ENCODE measurements around the gene GMDS. TPM values are rescaled to one million over a fixed set of nuclear protein-coding genes. Genes with fewer than 3 reads are reported as not detected.

The GMDS gene
- total and polyA plus RNA-seq, 2 of the 4 experiments (the other 2 are of a cell fraction): 7.3 to 21.9 TPM

DNA sequence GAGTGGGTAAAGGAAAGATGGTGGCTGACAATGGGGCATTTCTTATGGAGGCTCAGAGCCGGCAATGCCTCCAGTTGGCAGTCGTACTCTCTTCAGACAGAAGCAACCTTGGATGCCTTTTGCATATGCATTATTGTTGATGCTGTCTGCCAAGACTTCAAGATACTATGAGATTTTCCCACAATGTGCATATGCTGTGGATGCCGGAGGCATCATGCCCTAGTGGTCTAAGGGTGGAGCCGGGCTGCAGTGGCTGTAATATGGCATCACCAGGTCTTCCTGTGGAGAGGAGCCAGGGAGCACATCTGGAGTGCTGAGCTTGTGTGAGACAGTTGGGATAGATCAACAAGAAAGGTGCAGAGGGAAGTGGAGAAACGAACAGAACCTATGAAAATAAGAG, 530.8 kb downstream of the GMDS start:
- Histone ChIP-seq H3K27me3 (ENCODE audit: control insufficient read depth, insufficient read depth, low read length) (no peaks in the 10 kb centered on the region), H2BK20ac (ENCODE audit: low read depth, low read length) (no peak overlapping the region), H3K4me3 (ENCODE audit: insufficient read depth, low read depth, low read length) (no peak overlapping the region), H2BK120ac (ENCODE audit: low read depth, low read length) (no peak overlapping the region), H2AK9ac (replicated peaks; ENCODE audit: low read depth, low read length, poor library complexity) (no peak overlapping the region), H3K27ac (ENCODE audit: insufficient read depth, low read length) (no peak overlapping the region), H3K79me1 (ENCODE audit: low read depth in 1 of 2, low read length in 2 of 2) (no peaks in the 10 kb centered on the region), H3K23ac (ENCODE audit: low read depth, low read length) (no peak overlapping the region), H3K4me1 (ENCODE audit: control insufficient read depth, insufficient read depth, low read length) (no peaks in the 10 kb centered on the region), H2BK5ac (ENCODE audit: low read depth, low read length, poor library complexity, severe bottlenecking) (no peak overlapping the region), H2AFZ (replicated peaks; ENCODE audit: low read length, poor library complexity) (no peak overlapping the region), H3K14ac (replicated peaks; ENCODE audit: low read depth, low read length) (no peak overlapping the region), H3K4ac (ENCODE audit: low read depth, low read length) (no peak overlapping the region), H3K9me1 (ENCODE audit: insufficient read depth, low read length) (no peaks in the 10 kb centered on the region; the same call in 1 of the 2 replicates), H3K56ac (ENCODE audit: extremely low read depth, insufficient read depth, low read length) (no peak overlapping the region), H4K5ac (ENCODE audit: low read depth, low read length) (no peak overlapping the region), H3K9ac (ENCODE audit: low read depth, low read length) (no peak overlapping the region), H3K4me2 (ENCODE audit: low read depth, low read length) (no peak overlapping the region), H4K91ac (ENCODE audit: insufficient read depth, low read depth, low read length) (no peak overlapping the region), H3K18ac (ENCODE audit: low read depth, low read length) (no peak overlapping the region), H3K36me3 (ENCODE audit: control insufficient read depth, insufficient read depth, low read length) (no peaks in the 10 kb centered on the region), H2BK15ac (ENCODE audit: low read depth, low read length) (no peak overlapping the region), H2AK5ac (ENCODE audit: low read depth, low read length) (no peak overlapping the region), H4K8ac (ENCODE audit: low read depth in 2 of 2, low read length in 2 of 2) (no peak overlapping the region), H3K9me3 (ENCODE audit: control insufficient read depth, insufficient read depth, low read length) (no peaks in the 10 kb centered on the region), H4K20me1 (ENCODE audit: insufficient read depth, low read length) (no peaks in the 10 kb centered on the region)
- dilution Hi-C loops (cut with HindIII; ENCODE audit: low sequenced_read_pairs, unreplicated experiment): no loop called here
- ATAC-seq (ENCODE audit: low read depth) (no peak), DNase-seq (no peak)
- no TSS peak for BruUV-seq (replicated peaks)
- in situ Hi-C loops (cut with MboI; ENCODE audit: low sequenced_read_pairs): no loop called here
- POLR2A ChIA-PET (ENCODE audit: unreplicated experiment): no interaction called here
- CTCF ChIA-PET: no interaction called here
- TF ChIP-seq BHLHE40 (IDR thresholded peaks at IDR 0.05; ENCODE audit: low read depth, low read length): no peak
- no peak for TF ChIP-seq RCOR1 (IDR thresholded peaks at IDR 0.05; ENCODE audit: insufficient replicate concordance, low read length)
- no peak for TF ChIP-seq NFE2L2 (IDR thresholded peaks at IDR 0.05; ENCODE audit: low read depth, low read length)
- no peak for TF ChIP-seq RAD21 (IDR thresholded peaks at IDR 0.05; ENCODE audit: low read length)
- TF ChIP-seq MAZ (IDR thresholded peaks at IDR 0.05; ENCODE audit: borderline replicate concordance, low read depth, low read length): no peak
- no peak for TF ChIP-seq POLR2A (IDR thresholded peaks at IDR 0.05; ENCODE audit: low read depth, low read length)
- no peak for TF ChIP-seq MAFK (IDR thresholded peaks at IDR 0.05; ENCODE audit: low read depth, low read length)
- TF ChIP-seq, protein P1, sequence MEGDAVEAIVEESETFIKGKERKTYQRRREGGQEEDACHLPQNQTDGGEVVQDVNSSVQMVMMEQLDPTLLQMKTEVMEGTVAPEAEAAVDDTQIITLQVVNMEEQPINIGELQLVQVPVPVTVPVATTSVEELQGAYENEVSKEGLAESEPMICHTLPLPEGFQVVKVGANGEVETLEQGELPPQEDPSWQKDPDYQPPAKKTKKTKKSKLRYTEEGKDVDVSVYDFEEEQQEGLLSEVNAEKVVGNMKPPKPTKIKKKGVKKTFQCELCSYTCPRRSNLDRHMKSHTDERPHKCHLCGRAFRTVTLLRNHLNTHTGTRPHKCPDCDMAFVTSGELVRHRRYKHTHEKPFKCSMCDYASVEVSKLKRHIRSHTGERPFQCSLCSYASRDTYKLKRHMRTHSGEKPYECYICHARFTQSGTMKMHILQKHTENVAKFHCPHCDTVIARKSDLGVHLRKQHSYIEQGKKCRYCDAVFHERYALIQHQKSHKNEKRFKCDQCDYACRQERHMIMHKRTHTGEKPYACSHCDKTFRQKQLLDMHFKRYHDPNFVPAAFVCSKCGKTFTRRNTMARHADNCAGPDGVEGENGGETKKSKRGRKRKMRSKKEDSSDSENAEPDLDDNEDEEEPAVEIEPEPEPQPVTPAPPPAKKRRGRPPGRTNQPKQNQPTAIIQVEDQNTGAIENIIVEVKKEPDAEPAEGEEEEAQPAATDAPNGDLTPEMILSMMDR (conservative IDR thresholded peaks at IDR 0.05; ENCODE audit: low read depth, low read length): no peak
- intact Hi-C loops (cut with micrococcal nuclease): no loop called here
- 80% methylated on average over 3 of the region's 5 CpGs; no CpG with 5 or more reads in 1 of the 2 experiments for WGBS, 2 experiments (ENCODE audit: extremely low coverage in 2 of 2, insufficient read length in 1 of 2)
